Panc1 (cell line): ENCODE measurements around the gene GH2. TPM values are rescaled to one million over a fixed set of nuclear protein-coding genes. Genes with fewer than 3 reads are reported as not detected.

ENCODE experiments used
- ATAC-seq: fragments of 200-7000 bp; cut with Tn5 transposase; 2 replicates; pipeline ENCODE4 v1.9.1; 2020; ENCODE audit warnings: mild to moderate bottlenecking, moderate library complexity
- BruUV-seq: library from RNA; stranded (reverse); fragments of 400-500 nt; replicated peaks from 2 replicates; lab custom pipeline; 2021; lab: Mats Ljungman, UMichigan
- CTCF ChIA-PET: fragments of 300-600 bp; sonication (Branson Sonifier 250); formaldehyde crosslinking; loops from one replicate; lab custom pipeline; 2022; ENCODE audit warnings: antibody characterized with exemption; lab: Charles Lee
- POLR2A ChIA-PET: fragments of 300-600 bp; sonication (Branson Sonifier 250); formaldehyde crosslinking; loops from one replicate; lab custom pipeline; 2022; ENCODE audit warnings: antibody characterized with exemption; lab: Charles Lee
- DNase-seq: peaks from one replicate; pipeline ENCODE4 v3.0.0-alpha.2; 2010; ENCODE audit warnings: low read depth, low spot score
- H3K27ac ChIP-seq: 2 replicates; pipeline ENCODE4 v1.5.1; 2011; ENCODE audit warnings: mild to moderate bottlenecking, low read length, inconsistent platforms
- H3K27me3 ChIP-seq: fragments of 200-500 bp; sonication (Bioruptor generic); 2 replicates; pipeline ENCODE4 v1.6.0; 2014; ENCODE audit warnings: low read length, inconsistent platforms; ENCODE audit not compliant: control insufficient read depth, insufficient read depth
- H3K36me3 ChIP-seq: fragments of 200-500 bp; sonication (Bioruptor generic); 2 replicates; pipeline ENCODE4 v1.5.1; 2014; ENCODE audit warnings: inconsistent platforms, mild to moderate bottlenecking, low read length, moderate library complexity; ENCODE audit not compliant: control insufficient read depth, insufficient read depth
- H3K4me1 ChIP-seq: 2 replicates; pipeline ENCODE4 v1.5.1; 2011; ENCODE audit warnings: inconsistent platforms, mild to moderate bottlenecking, low read length, moderate library complexity; ENCODE audit not compliant: control insufficient read depth, insufficient read depth
- H3K4me3 ChIP-seq, 2 experiments: 2 replicates each; pipeline ENCODE4 v1.5.1; 2011 to 2012; ENCODE audit warnings: low read depth in 2 of 2, low read length in 2 of 2, mild to moderate bottlenecking in 2 of 2, inconsistent platforms in 1 of 2, moderate library complexity in 1 of 2
- H3K9me3 ChIP-seq: fragments of 200-500 bp; sonication (Bioruptor generic); 2 replicates; pipeline ENCODE4 v1.5.1; 2014; ENCODE audit warnings: low read depth, mild to moderate bottlenecking, inconsistent platforms, low read length, moderate library complexity; ENCODE audit not compliant: control insufficient read depth, insufficient read depth
- POLR2AphosphoS5 ChIP-seq: IDR thresholded peaks from 2 replicates; pipeline ENCODE4 v1.6.1; 2012; ENCODE audit warnings: mild to moderate bottlenecking, low read depth, low read length, moderate library complexity
- REST ChIP-seq, 2 experiments: IDR thresholded peaks; 2 replicates each; pipeline ENCODE4 v1.6.1; 2011 to 2012; ENCODE audit warnings: low read depth in 2 of 2, control low read depth in 1 of 2, low read length in 1 of 2, mild to moderate bottlenecking in 1 of 2, moderate library complexity in 1 of 2; ENCODE audit not compliant: insufficient read depth in 1 of 2
- SIN3A ChIP-seq: IDR thresholded peaks from 2 replicates; pipeline ENCODE4 v1.6.1; 2012; ENCODE audit warnings: low read depth, mild to moderate bottlenecking, low read length, moderate library complexity, borderline replicate concordance; ENCODE audit not compliant: insufficient read depth
- TCF7L2 ChIP-seq: IDR thresholded peaks from 2 replicates; pipeline ENCODE4 v1.6.1; 2011; ENCODE audit warnings: mild to moderate bottlenecking, low read depth, low read length, inconsistent platforms
- in situ Hi-C: cut with HindIII; loops from 2 replicates; pipeline ENCODE4 v1.10.0; 2016; ENCODE audit warnings: low sequenced_read_pairs, low pct_unique_long_range_greater_than_20kb
- intact Hi-C: fragments of 100-400 bp; cut with micrococcal nuclease; formaldehyde crosslinking; loops from one replicate; pipeline ENCODE4 v1.10.0; 2022; ENCODE audit not compliant: unreplicated experiment
- total RNA-seq: library from RNA; stranded (reverse); gene quantifications from one replicate; pipeline ENCODE4 v1.2.1, GENCODE V29; 2021; ENCODE audit not compliant: unreplicated experiment
- TF ChIP-seq, protein P1 (sequence below): fragments of 450-650 bp; IDR thresholded peaks from 2 replicates; pipeline ENCODE4 v1.5.1; 2017; ENCODE audit warnings: mild to moderate bottlenecking

The GH2 gene
- total RNA-seq, 1 experiment from 2014 or later, result not detected

DNA sequence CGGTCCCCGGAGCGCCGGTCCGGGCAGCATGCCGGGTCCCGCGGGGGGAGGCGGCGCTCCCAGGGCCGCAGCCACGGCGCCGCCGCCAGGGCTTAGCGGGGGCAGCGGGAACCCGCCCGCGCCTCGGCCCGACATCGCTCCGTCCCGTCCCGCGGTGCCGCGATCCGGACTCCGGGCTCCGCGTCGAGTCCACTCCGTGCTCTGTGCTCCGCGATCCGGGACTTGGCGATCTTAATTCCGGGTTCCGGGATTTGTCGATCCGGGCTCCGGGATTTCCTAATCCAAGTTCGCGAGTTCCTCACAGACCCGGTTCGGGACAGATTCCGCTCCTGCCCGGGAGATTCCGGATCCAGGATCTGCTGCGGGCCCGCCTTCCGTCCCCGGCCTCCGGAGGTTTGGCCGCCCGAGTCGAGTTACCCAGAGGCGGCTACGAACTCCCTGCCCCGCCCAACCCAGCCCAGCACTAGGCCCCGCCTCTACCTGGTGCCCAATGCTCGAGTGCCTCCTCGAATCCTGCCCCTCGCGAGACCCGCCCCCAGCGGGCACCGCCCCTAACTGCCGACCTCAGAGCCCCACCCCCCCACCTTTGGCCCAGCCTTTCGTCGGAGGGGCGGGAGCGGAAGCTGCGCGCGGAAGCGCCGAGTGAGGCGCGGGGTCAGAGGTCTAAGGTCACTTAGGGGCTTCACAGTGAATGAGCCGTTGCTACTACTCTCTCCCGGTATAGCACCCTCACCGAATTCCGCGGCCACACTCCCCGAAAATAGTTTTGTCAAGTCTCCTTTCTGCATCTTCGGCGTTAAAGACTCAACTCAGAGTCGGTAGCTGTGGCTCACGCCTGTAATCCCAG, 39.0 kb downstream of the GH2 start, which contains the start of gene SMARCD2:
SMARCD2 (minus strand) TSS at position 146 of the 847 bp plus-strand sequence; CDS start at position 135, 11 bp downstream.
- CTCF ChIA-PET, result no interaction called here
- peak; percentile 79; the same call in 1 of the 2 replicates for TF ChIP-seq SIN3A
- no peak for TF ChIP-seq REST (IDR thresholded peaks at IDR 0.05; ENCODE audit: insufficient read depth in 1 of 2, low read depth in 2 of 2, low read length in 1 of 2)
- TF ChIP-seq, protein P1, sequence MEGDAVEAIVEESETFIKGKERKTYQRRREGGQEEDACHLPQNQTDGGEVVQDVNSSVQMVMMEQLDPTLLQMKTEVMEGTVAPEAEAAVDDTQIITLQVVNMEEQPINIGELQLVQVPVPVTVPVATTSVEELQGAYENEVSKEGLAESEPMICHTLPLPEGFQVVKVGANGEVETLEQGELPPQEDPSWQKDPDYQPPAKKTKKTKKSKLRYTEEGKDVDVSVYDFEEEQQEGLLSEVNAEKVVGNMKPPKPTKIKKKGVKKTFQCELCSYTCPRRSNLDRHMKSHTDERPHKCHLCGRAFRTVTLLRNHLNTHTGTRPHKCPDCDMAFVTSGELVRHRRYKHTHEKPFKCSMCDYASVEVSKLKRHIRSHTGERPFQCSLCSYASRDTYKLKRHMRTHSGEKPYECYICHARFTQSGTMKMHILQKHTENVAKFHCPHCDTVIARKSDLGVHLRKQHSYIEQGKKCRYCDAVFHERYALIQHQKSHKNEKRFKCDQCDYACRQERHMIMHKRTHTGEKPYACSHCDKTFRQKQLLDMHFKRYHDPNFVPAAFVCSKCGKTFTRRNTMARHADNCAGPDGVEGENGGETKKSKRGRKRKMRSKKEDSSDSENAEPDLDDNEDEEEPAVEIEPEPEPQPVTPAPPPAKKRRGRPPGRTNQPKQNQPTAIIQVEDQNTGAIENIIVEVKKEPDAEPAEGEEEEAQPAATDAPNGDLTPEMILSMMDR, result no peak
- peak; percentile 71 for TF ChIP-seq POLR2AphosphoS5
- no peak for TF ChIP-seq TCF7L2
- DNase-seq, result peak; percentile 77
- POLR2A ChIA-PET, result no interaction called here
- TSS peak; percentile 89 for BruUV-seq
- no peaks in the 10 kb centered on the region for H3K9me3 ChIP-seq
- H3K36me3 ChIP-seq, result peaks cover 6% of the 10 kb centered on the region; the same call in 1 of the 2 replicates
- in situ Hi-C loops (no loop called here), intact Hi-C loops (no loop called here)
- H3K27me3 ChIP-seq, result no peaks in the 10 kb centered on the region
- H3K27ac ChIP-seq, result peak within 1 kb of the TSS; percentile 86
- H3K4me3 ChIP-seq, result peak within 1 kb of the TSS; percentile 78 to 82
- peaks cover 31% of the 10 kb centered on the region for H3K4me1 ChIP-seq
- ATAC-seq, result peak; percentile 93

DNA sequence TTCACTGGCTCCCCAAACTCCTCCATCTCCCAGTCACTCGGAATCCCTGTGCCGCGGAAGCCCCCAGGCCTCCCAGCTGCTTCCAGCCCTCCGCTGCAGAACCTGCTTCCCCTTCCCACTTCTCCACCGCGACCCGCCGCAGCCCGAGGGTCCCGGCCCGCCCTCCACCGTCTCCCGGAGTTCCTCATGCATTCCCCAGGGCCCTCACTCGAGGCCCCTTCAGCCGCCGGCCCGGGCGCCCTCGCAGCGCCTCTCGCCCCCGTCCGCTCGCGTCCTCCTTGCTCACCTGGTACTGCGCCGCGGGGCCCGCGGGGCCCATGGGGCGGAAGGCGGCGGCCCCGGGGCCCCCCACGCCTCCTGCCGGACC, 39.6 kb downstream of the GH2 start:
- in situ Hi-C loops (no loop called here), intact Hi-C loops (no loop called here)
- H3K27me3 ChIP-seq, result no peaks in the 10 kb centered on the region
- H3K36me3 ChIP-seq, result peaks cover 6% of the 10 kb centered on the region; the same call in 1 of the 2 replicates
- ChIA-PET POLR2A (no interaction called here), CTCF (no interaction called here)
- H3K4me1 ChIP-seq, result peaks cover 31% of the 10 kb centered on the region
- H3K4me3 ChIP-seq, result peak overlapping the region; percentile 78 to 82
- TF ChIP-seq POLR2AphosphoS5, result no peak
- TF ChIP-seq, protein P1, result no peak
- no peak for TF ChIP-seq SIN3A
- no peak for TF ChIP-seq REST (IDR thresholded peaks at IDR 0.05; ENCODE audit: insufficient read depth in 1 of 2, low read depth in 2 of 2, low read length in 1 of 2)
- TF ChIP-seq TCF7L2, result no peak
- no TSS peak for BruUV-seq
- DNase-seq (no peak), ATAC-seq (peak; percentile 33)
- H3K27ac ChIP-seq, result peak overlapping the region; percentile 72
- H3K9me3 ChIP-seq, result no peaks in the 10 kb centered on the region
